Astrocyte (in vitro differentiated cells and primary cell): Measurements from ENCODE around the gene BIRC3.
A peak's percentile ranks its signal among the peaks of the same experiment; 100 is the strongest.

Source experiments
- CTCF ChIP-seq: IDR thresholded peaks from 2 replicates; pipeline ENCODE4 v1.5.1; 2011; ENCODE audit warnings: low read depth, mild to moderate bottlenecking, inconsistent platforms, low read length, moderate library complexity; ENCODE audit not compliant: insufficient read depth
- EZH2 ChIP-seq: IDR thresholded peaks from 2 replicates; pipeline ENCODE4 v1.6.1; 2012; ENCODE audit warnings: mild to moderate bottlenecking, low read length, inconsistent platforms; ENCODE audit not compliant: insufficient read depth

DNA sequence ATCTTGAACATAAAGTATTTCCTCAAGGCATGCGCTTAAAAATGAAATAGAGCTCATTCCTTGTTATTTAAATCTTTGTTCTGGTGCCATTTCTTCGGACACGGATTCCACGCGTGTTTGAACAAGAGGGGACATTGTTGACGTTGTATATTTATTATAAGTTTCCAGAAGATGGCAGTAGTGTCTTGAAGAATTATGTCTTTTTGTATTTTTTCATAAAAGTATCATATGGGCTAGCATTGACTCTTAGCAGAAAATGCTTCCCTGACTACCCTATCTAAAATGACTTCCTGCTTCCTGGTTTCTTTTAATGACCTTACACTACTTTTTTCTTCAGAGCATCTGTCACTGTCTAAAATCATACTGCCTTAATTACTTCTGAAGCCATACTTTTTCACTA is 50.1 kb downstream of the BIRC3 start:
- TF ChIP-seq CTCF (peak; percentile 16), EZH2 (no peak)
